ENCODE results near the gene NRG2. TPM values are rescaled to one million over a fixed set of nuclear protein-coding genes. Genes with fewer than 3 reads are reported as not detected.

NRG2 gene
- total and polyA plus RNA-seq, 2 donors (not counting 3 experiments of a cell fraction or from before 2014, with no cell fraction given) = 0.26 to 0.42 TPM

- DNase-seq (ENCODE audit: low read depth, low spot score) = no peak
- FAIRE-seq = no peak
- no TSS peak for BruUV-seq (replicated peaks)
Measured at GRCh38 chr5:140017397-140018095, 25.6 kb downstream of the NRG2 start.

More at GRCh38 chr5:140017397-140018095, 25.6 kb downstream of the NRG2 start:
- no peak overlapping the region for H3K9ac ChIP-seq (replicated peaks; ENCODE audit: extremely low read depth, insufficient read depth, low read length)
- no peak overlapping the region for H3K27ac ChIP-seq (ENCODE audit: insufficient read depth, low read depth, low read length)
- no peaks in the 10 kb centered on the region for H3K9me1 ChIP-seq (replicated peaks; ENCODE audit: control insufficient read depth, extremely low read depth, insufficient read depth, low read length)
- intact Hi-C loops (cut with micrococcal nuclease) (no loop called here), dilution Hi-C loops (cut with MboI; ENCODE audit: extremely low pct_ligation_motif_present, low sequenced_read_pairs) (no loop called here)
- H3K4me3 ChIP-seq (replicated peaks in 1 of 3; ENCODE audit: insufficient read depth in 1 of 3, low read depth in 1 of 3, low read length in 3 of 3) = no peak overlapping the region
- H3K27me3 ChIP-seq (ENCODE audit: control insufficient read depth in 2 of 2, insufficient read depth in 2 of 2, low read length in 2 of 2) = peaks cover 33 to 42% of the 10 kb centered on the region in 2 experiments
- H3K4me1 ChIP-seq (ENCODE audit: control insufficient read depth, extremely low read depth, insufficient read depth, low read length) = no peaks in the 10 kb centered on the region
- TF ChIP-seq EZH2 (IDR thresholded peaks at IDR 0.05; ENCODE audit: borderline replicate concordance, low read depth, low read length, severe bottlenecking) (no peak), POLR2AphosphoS5 (IDR thresholded peaks at IDR 0.05; ENCODE audit: insufficient read depth, low read depth, low read length) (no peak), MAX (IDR thresholded peaks at IDR 0.05; ENCODE audit: insufficient read depth, insufficient read length) (no peak), JUN (IDR thresholded peaks at IDR 0.05; ENCODE audit: borderline replicate concordance, insufficient read depth, insufficient read length, low read depth) (no peak), GATA2 (IDR thresholded peaks at IDR 0.05; ENCODE audit: insufficient read depth, insufficient read length, low read depth, low read length) (no peak), MYC (IDR thresholded peaks at IDR 0.05; ENCODE audit: low read depth, low read length) (no peak), FOS (IDR thresholded peaks at IDR 0.05; ENCODE audit: borderline replicate concordance, insufficient read depth, low read length) (no peak), POLR2A (IDR thresholded peaks at IDR 0.05; ENCODE audit: low read depth, low read length) (no peak), CTCF (IDR thresholded peaks at IDR 0.05; ENCODE audit: extremely low read depth in 1 of 2, insufficient read depth in 1 of 2, low read depth in 1 of 2, low read length in 2 of 2) (no peak)
- H3K36me3 ChIP-seq (ENCODE audit: control insufficient read depth in 2 of 2, extremely low read depth in 1 of 2, insufficient read depth in 2 of 2, low read length in 2 of 2) = no peaks in the 10 kb centered on the region
- H4K20me1 ChIP-seq (replicated peaks; ENCODE audit: control insufficient read depth, extremely low read depth, insufficient read depth, low read length) = no peaks in the 10 kb centered on the region
- H2AFZ ChIP-seq (ENCODE audit: low read depth, low read length) = no peak overlapping the region
- POLR2A ChIA-PET = no interaction called here
- H3K79me2 ChIP-seq (ENCODE audit: control insufficient read depth, insufficient read depth, low read length) = no peaks in the 10 kb centered on the region
- no peaks in the 10 kb centered on the region for H3K9me3 ChIP-seq (replicated peaks; ENCODE audit: control insufficient read depth, insufficient read depth, low read length)
- H3K4me2 ChIP-seq (ENCODE audit: insufficient read depth, low read length) = no peak overlapping the region
- CTCF ChIA-PET = interaction anchor here (1.8 kb wide), 1 partner anchor 48 kb away, joined by 4 read pairs; no protein-coding TSS in a partner anchor

Data from endothelial cell of umbilical vein (primary cell).